ENCODE measurements around the gene SPRYD3.

- TF ChIP-seq GATA2 (IDR thresholded peaks at IDR 0.05; ENCODE audit: low read depth, low read length) (no peak), GATA3 (IDR thresholded peaks at IDR 0.05; ENCODE audit: low read depth, low read length) (no peak)
These were observed 16.9 kb downstream of the SPRYD3 start for GRCh38 chr12:53062011-53062961.
